ENCODE data around the gene SLC35F4. TPM values are rescaled to one million over a fixed set of nuclear protein-coding genes. Genes with fewer than 3 reads are reported as not detected.

The SLC35F4 gene
- total RNA-seq, 4 donors from 2014 or later, result not detected

DNA sequence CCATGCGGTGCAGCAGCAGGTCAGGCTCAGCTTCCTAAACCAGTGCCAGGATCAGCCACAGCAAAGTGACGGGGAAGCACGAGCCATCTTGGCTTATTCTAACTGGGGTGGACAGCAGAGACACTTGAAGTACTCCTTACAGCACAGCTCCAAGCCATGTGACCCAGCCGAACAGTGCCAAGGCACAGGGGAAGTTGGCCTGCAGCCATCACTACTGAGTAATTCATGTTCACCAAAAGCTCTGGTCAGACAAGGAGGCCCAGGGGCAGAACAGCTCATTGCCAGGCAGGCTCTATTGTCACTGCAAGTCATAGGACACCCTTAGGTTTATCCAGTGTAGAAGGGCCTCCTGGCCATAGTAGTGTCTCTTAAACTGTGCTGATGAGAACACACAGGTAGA is 23.4 kb upstream of the SLC35F4 start:
- H3K27me3 ChIP-seq, result no peaks in the 10 kb centered on the region
- WGBS, 2 donors, result 58 to 79% methylated on average over 4 of the region's 4 CpGs
- H3K9me3 ChIP-seq, result no peaks in the 10 kb centered on the region
- no peaks in the 10 kb centered on the region for H3K36me3 ChIP-seq
- no peak overlapping the region for H3K27ac ChIP-seq
- no peak overlapping the region for H3K4me3 ChIP-seq
- DNase-seq (ENCODE audit: low spot score in 2 of 2), result peak in 1 of 2 donors; percentile 8
- no peaks in the 10 kb centered on the region for H3K4me1 ChIP-seq
- TF ChIP-seq, protein P1, sequence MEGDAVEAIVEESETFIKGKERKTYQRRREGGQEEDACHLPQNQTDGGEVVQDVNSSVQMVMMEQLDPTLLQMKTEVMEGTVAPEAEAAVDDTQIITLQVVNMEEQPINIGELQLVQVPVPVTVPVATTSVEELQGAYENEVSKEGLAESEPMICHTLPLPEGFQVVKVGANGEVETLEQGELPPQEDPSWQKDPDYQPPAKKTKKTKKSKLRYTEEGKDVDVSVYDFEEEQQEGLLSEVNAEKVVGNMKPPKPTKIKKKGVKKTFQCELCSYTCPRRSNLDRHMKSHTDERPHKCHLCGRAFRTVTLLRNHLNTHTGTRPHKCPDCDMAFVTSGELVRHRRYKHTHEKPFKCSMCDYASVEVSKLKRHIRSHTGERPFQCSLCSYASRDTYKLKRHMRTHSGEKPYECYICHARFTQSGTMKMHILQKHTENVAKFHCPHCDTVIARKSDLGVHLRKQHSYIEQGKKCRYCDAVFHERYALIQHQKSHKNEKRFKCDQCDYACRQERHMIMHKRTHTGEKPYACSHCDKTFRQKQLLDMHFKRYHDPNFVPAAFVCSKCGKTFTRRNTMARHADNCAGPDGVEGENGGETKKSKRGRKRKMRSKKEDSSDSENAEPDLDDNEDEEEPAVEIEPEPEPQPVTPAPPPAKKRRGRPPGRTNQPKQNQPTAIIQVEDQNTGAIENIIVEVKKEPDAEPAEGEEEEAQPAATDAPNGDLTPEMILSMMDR (IDR thresholded peaks at IDR 0.05), result no peak

DNA sequence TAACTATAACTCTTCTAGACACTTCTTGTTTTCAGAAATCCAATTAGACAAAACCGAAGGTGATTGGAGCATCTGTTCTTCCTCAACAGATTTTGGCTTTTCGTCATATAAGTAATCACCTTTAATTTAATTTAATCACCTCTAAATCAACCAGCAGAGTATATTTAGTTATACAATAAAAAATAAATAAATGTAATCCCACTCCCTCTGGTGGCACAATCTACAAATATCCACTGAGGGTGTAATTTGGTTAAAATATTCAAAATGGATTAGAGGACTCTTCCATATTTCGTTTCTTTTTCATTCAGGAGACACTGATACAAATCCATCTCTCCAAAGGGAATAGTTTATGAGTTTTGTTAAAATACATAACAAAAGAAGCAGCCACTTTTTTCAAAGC is 18.3 kb upstream of the SLC35F4 start:
- no peaks in the 10 kb centered on the region for H3K9me3 ChIP-seq
- no peak overlapping the region for H3K4me3 ChIP-seq
- H3K27me3 ChIP-seq, result no peaks in the 10 kb centered on the region
- H3K36me3 ChIP-seq, result no peaks in the 10 kb centered on the region
- no peaks in the 10 kb centered on the region for H3K4me1 ChIP-seq
- 66 to 69% methylated on average over 3 of the region's 3 CpGs for WGBS, 2 donors
- H3K27ac ChIP-seq, result no peak overlapping the region
- TF ChIP-seq POLR2A (IDR thresholded peaks at IDR 0.05) (no peak), EP300 (IDR thresholded peaks at IDR 0.05) (no peak)
- TF ChIP-seq, protein P1 (IDR thresholded peaks at IDR 0.05), result no peak
- no peak for DNase-seq (ENCODE audit: low spot score in 2 of 2)

DNA sequence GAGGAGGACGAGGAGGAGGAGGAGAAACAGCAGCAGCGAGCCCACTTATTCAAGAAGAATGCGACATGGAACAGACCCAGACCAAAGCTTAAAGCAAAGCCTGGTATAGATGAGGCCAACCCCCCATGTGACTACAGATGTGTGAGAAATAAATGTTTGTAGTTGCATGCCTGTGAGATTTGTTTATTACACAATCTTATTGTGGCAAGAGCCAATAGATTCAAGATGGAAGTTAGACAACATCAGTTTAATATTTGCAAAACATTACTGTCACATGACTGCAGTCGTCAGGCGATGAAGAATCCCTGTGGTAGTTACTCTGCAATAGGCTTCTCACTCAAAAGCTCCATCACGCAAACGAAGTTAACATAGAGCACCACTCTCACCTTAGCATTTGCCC is 17.2 kb upstream of the SLC35F4 start:
- H3K27ac ChIP-seq, result no peak overlapping the region
- no peak for DNase-seq (ENCODE audit: low spot score in 2 of 2)
- no peaks in the 10 kb centered on the region for H3K36me3 ChIP-seq
- TF ChIP-seq, protein P1 (IDR thresholded peaks at IDR 0.05), result no peak
- TF ChIP-seq POLR2A (IDR thresholded peaks at IDR 0.05) (no peak), EP300 (IDR thresholded peaks at IDR 0.05) (no peak)
- no peaks in the 10 kb centered on the region for H3K27me3 ChIP-seq
- H3K4me1 ChIP-seq, result no peaks in the 10 kb centered on the region
- 70 to 71% methylated on average over 7 of the region's 7 CpGs for WGBS, 2 donors
- no peaks in the 10 kb centered on the region for H3K9me3 ChIP-seq
- no peak overlapping the region for H3K4me3 ChIP-seq

DNA sequence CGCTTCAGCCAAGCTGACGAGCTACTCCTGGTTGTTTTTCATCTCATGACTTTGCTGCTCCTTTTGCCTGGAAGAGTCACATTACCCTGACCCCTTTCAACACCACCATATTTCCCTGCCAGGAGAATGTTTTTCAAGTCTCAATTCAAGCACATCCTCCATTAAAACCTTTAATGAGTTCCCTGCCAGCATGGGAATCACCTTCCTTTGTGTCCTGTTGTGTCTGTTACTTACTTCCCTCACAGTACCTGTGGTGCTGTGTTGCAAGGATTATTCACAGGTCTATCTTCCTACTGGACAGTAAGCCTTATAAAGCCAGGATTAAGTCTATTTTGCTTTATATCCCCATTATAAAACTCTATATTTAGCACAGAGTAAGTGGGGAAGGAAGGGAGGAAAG is 13.6 kb upstream of the SLC35F4 start:
- no peaks in the 10 kb centered on the region for H3K9me3 ChIP-seq
- no peaks in the 10 kb centered on the region for H3K36me3 ChIP-seq
- no peaks in the 10 kb centered on the region for H3K27me3 ChIP-seq
- no peak overlapping the region for H3K4me3 ChIP-seq
- no peak overlapping the region for H3K27ac ChIP-seq
- H3K4me1 ChIP-seq, result no peaks in the 10 kb centered on the region
- TF ChIP-seq, protein P1 (IDR thresholded peaks at IDR 0.05), result no peak
- no peak for TF ChIP-seq POLR2A (IDR thresholded peaks at IDR 0.05)
- TF ChIP-seq EP300 (IDR thresholded peaks at IDR 0.05), result no peak
- no peak for DNase-seq (ENCODE audit: low spot score in 2 of 2)
- 67 to 71% methylated on average over 2 of the region's 2 CpGs for WGBS, 2 donors

DNA sequence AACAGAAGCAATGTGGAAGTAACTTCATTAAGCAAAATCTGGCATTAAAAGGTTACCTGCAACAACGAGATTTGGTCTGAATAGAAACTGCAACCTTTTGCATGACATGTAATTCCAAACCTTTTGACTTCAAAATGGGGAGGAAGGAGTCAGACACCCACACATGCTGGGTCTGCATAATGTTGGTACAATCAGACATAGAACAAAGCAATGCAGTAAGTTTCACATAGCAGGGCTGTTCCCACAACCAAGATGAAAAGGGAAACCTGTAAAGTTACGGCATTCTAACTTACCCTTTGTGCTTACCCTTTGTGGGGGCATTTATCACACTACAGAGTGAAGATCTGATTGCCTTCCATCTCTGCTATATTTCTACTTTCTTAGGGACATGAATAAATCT is 10.1 kb upstream of the SLC35F4 start:
- TF ChIP-seq POLR2A (IDR thresholded peaks at IDR 0.05) (no peak), EP300 (IDR thresholded peaks at IDR 0.05) (no peak)
- TF ChIP-seq, protein P1 (IDR thresholded peaks at IDR 0.05), result no peak
- H3K4me1 ChIP-seq, result no peaks in the 10 kb centered on the region
- WGBS, 2 donors, result 66 to 73% methylated on average over 2 of the region's 2 CpGs
- H3K27me3 ChIP-seq, result no peaks in the 10 kb centered on the region
- DNase-seq (ENCODE audit: low spot score in 2 of 2), result no peak
- H3K27ac ChIP-seq, result no peak overlapping the region
- no peak overlapping the region for H3K4me3 ChIP-seq
- H3K36me3 ChIP-seq, result no peaks in the 10 kb centered on the region
- no peaks in the 10 kb centered on the region for H3K9me3 ChIP-seq
